ENCODE results near the gene PRIMA1.
A peak's percentile ranks its signal among the peaks of the same experiment; 100 is the strongest.

PRIMA1 gene

GRCh38 chr14:93794756-93795155 is 6.5 kb upstream of the PRIMA1 start:
- DNase-seq: no peak

- no peak for DNase-seq
Observed at GRCh38 chr14:93793555-93794324, 5.5 kb upstream of the PRIMA1 start.

DNA sequence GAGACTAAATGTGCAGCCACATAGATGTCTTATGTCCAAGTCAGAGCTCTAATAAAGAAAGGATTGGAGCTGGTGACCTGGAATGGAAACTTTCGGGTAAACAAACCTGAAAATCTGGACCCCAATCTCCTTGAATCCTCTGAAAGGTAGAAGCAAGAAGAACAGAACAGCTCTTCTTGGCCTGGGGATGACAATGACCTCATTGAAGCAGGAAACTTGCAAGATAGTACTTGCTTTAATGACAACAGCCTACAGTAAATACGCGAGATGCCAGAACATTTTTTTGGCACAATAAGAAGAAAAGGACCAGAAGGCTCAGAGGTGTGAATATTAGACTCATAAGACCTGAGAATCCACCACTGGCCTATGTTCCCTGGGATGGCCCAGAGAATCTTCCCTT is 4.1 kb upstream of the PRIMA1 start:
- no peak for DNase-seq

DNA sequence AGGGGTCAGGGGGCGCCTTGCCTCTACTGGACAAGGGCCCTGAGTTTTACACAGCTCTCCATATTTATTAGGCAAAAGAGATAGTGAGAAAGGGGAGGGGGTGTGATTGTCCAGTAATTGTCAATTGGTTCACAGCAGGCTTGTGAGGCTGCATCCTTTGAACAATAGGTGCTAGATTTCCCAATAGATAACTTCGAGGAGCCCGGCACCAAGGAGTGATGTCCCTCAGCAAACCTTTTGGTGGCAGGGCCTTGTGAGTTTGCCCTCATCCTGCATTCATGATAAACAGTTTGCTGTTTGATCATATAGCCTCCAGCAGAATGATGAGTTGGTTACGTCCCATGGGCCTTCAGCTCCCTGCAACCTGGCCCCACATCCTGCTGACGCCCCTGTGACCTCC is 2.7 kb upstream of the PRIMA1 start:
- no peak for DNase-seq

GRCh38 chr14:93789228-93790130 is 1.2 kb upstream of the PRIMA1 start:
- DNase-seq: no peak

- DNase-seq: peak; percentile 76
Observed at GRCh38 chr14:93788543-93789227, 400 bp upstream of the PRIMA1 start.

DNA sequence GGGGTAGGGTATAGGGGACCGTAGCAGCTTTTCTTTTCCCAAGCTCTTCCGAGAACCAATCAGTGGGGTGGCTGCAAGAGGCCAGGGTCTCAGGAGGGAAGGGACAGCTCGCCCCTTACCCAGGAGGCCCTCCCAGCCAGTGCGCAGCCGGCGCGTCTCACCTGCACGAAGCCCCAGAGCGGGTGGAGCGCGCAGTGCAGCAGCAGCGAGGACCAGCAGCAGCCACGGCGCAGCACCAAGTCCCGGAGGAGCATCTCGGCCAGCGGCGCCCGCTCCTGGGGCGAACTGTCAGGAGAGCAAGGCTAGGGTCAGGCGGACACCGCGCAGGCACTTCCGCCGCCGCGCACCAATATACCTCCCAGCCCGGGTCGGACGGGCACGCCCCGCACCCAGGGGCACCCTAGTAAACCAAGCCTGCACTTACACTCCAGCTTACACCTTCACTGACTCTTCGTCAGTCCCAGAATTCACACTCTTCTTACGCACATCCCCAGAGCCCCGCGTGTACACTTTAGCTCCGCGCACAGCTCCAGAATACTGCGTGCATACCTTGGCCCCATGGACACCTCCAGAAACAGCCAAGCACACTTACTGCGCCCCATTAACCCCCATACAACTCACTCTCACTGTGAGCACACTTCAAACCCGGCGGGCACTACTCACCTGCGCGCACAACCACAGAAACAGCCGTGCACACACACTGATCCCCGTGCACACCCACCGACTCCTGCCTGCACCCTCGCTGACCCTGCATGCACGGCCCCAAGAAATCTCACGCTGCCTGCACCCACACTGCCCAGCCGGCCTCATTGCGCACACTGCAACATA is 606 bp downstream of the PRIMA1 start:
- no peak for DNase-seq

- DNase-seq: no peak
Observed at GRCh38 chr14:93785423-93785822, 2.9 kb downstream of the PRIMA1 start.

DNA sequence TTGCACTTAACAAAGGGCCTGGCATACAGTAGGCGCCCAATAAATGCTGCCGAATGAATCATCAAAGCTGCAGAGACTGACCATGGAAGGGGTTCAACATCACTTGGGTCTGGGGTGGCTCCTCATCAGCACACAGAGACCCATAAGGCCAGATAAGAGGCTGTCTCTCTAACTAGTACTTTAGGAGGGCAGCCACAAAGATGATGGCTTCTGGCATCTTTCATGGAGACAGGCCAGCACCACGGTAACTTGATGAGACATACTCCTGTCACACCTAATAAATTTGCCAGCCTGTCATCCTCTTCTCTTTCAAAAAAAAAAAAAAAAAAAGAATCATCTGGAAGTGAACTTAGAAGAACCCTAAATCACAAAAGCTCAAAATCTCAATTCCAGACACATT is 3.4 kb downstream of the PRIMA1 start:
- DNase-seq: no peak

GRCh38 chr14:93780813-93781400 is 7.4 kb downstream of the PRIMA1 start:
- no peak for DNase-seq

- DNase-seq: no peak
Observed at GRCh38 chr14:93778856-93779629, 9.2 kb downstream of the PRIMA1 start.

DNA sequence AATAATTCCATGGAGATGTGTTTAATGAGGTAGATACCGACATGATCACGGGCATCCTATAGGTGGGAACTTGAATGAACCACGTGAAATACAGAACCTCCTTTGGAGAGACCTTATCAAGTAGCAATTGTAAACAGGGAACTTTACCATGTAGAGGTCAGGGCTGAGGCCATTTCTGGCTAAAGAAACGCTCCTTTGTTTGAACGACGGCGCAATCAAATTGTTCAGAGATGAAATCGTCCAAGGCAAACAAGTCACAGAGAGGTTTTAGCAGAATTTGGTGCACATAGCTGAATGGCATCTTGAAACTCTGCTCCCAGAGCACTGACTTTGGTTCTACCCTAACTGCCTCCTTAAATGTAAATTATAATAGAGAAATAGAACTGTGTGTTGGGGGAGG is 9.8 kb downstream of the PRIMA1 start:
- no peak for DNase-seq

DNA sequence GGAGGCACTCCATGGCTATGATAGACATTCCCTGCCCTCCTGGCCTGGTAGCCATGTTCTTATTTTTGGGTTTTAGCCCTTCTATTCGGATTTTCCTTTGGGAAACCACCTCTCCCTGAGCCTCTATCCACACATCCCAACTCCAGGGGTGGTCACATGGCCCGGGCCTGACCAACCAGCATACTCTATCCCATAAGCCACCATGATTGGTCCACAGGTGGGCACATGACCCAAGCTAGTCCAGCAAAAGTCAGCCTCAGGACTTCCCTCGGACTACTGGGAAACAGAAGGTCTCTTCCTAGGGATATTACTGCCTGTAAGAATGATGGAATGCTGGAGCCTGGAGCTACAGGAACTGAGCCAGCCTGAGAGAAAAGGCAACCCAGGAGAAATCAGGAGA is 12.5 kb downstream of the PRIMA1 start:
- DNase-seq: no peak

GRCh38 chr14:93775158-93775557 is 13.1 kb downstream of the PRIMA1 start:
- no peak for DNase-seq

GRCh38 chr14:93772263-93772662 is 16.0 kb downstream of the PRIMA1 start:
- no peak for DNase-seq

DNA sequence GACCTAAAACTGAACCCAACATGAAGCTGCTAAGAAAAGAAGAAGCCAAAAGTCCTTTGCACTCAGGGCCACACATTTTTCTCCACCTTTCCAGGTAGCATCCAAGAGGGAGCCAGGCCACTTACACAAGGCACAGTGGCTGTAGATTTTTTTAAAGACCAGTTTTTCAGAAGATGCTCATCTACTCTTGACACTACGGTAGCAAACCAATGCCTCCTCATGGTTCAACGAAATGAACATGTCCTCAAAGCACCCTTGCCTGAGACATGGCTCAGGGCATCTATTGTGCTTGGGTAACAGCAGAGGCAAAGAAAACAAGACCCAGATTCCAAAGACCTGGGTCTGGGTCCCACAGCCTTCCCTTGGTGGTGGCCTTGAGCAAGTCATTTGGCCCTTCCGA is 22.3 kb downstream of the PRIMA1 start:
- DNase-seq: no peak

- no peak for DNase-seq
Observed at GRCh38 chr14:93765155-93765554, 23.1 kb downstream of the PRIMA1 start.

DNA sequence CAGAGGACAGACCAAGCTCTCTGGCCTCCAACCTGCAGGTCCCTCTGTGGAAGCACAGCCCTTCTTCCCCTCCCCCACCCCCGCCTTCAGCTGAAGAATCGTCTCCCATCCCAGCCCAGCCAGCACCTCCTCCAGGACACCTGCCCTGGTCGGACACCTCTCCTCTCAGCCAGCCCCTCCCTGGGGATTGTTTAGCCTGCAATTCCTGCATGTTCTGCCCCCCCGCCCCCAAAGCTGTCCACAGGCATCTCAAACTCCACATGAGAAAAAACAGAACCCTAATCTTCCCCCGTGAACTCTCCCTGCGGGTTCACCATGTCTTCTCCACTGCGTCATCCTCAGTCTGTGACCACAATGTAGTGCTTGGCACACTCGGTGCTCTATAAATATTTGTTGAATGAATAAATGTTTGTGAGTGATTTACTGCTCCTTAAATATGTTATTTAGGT is 24.1 kb downstream of the PRIMA1 start:
- no peak for DNase-seq

GRCh38 chr14:93759719-93760307 is 28.5 kb downstream of the PRIMA1 start:
- peak; percentile 60 for DNase-seq

GRCh38 chr14:93757206-93757605 is 31.1 kb downstream of the PRIMA1 start:
- DNase-seq: no peak

GRCh38 chr14:93753647-93754046 is 34.6 kb downstream of the PRIMA1 start:
- DNase-seq: no peak

All from right forelimb (tissue), 1 donor.